HG03039 (cell line): ENCODE results near the gene NCCRP1.
"Not testable (repeated sequence)": the region's sequence is repeated elsewhere in the genome, so short reads cannot be mapped to it uniquely, and the experiment has no call there.

Experiments used
- ATAC-seq: cut with Tn5 transposase; IDR thresholded peaks from one replicate; pipeline ENCODE4 v1.9.1; 2021; ENCODE audit warnings: mild to moderate bottlenecking, moderate library complexity; ENCODE audit not compliant: unreplicated experiment

The NCCRP1 gene

DNA sequence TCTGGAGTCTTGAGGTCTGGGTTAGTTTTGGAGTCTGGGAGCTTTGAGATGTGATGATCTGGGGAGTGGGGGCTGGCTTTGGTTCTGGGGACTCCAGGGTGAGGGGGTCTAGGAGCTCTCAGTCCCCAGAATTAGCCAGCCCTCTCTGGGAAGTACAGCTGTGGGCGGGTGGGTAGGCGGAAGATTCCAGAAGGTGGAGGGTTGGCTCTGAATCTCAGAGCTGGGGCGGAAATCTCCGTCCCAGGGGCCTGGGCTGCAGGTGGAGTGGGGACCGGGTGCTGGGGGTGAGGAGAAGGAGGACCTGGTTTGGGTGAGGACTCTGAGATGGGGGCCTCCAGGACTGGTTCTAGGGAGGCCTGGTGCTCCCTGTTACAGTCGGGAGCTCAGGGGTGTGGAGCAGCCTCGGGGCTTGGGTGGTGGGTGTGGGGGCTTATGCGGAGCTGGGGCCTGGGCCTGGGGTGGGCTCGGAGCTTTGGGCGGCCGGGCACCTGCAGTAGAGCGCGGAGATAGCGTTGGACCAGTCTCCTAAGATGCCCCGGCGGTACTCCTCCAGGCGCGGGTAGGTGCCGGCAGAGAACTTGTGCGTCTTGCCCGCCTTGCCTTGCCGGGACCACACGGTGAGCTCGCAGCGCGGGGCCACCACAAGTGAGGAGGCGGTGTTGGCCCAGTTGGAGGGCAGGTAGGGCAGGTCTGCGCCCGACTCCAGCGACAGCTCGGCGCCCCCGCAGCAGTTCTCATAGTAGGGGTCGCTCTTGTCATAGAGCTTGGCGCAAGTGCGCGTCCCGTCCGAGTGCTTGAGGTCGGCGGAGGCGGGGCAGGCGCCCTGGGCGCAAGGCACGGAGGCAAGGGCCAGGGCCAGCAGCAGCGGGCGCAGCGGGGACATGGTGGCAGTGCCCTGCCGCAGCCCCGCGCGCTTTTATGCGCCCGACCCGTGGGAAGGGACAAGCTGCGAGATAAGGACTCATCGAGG, 6.9 kb downstream of the NCCRP1 start, which contains the start of gene SYCN:
SYCN (minus strand) TSS at position 892 of the 970 bp plus-strand sequence; CDS start at position 883, 9 bp downstream.
- ATAC-seq: no peak

DNA sequence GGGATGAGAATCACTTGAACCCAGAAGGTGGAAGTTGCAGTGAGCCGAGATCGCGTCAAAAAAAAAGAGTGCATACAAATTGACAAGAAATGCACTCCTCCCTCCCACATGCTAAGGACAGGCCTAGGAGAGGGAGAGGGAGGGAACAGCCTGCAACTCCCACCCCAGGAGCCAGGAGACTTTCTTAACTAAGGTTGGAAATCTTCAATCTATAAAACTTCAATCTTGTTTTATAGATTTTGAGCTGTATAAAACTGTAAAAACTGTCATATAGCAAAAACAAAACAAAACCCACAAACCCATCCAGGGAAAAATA, 8.6 kb downstream of the NCCRP1 start:
- no peak for ATAC-seq

DNA sequence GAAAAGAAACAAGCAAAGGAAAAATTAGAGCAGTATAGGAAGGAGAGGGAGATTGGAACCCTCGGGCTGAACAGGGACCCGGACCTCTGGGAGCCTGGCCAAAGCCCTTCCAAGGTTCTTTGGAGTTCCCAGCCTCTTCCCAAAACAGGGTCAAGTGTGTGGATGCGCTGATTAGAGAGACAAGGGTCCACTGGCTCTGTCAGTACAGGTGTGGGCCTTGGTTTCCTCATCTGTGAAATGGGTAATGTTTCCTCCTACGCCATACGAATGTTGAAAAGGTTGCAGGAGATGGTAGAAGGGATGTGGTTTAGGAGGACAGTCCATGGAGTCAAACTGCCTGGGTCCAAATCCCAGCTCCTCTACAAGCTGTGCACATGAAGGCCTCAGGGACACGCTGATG, 9.4 kb downstream of the NCCRP1 start:
- no peak for ATAC-seq

DNA sequence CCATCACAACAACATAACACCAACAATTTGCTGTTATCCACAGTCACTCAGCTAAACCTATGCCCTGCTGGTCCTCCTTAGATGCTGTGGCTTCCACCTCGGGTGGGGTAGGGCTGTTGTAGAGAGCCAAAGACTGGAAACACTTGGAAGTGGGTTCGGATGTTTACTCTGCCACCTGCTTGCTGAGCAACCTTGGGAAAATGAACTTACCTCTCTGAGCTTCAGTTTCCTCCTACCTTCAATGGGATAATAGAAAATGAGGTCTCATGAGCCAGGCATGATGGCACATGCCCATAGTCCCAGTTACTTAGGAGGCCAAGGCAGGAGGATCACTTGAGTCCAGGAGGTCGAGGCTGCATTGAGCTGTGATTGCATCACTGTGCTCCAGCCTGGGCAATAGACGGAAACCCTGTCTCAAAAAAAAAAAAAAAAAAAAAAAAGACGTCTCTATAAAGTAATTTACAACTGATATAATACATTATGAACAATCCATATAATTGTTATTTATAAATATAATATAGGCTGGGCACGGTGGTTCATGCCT, 10.6 kb downstream of the NCCRP1 start:
- no peak for ATAC-seq

DNA sequence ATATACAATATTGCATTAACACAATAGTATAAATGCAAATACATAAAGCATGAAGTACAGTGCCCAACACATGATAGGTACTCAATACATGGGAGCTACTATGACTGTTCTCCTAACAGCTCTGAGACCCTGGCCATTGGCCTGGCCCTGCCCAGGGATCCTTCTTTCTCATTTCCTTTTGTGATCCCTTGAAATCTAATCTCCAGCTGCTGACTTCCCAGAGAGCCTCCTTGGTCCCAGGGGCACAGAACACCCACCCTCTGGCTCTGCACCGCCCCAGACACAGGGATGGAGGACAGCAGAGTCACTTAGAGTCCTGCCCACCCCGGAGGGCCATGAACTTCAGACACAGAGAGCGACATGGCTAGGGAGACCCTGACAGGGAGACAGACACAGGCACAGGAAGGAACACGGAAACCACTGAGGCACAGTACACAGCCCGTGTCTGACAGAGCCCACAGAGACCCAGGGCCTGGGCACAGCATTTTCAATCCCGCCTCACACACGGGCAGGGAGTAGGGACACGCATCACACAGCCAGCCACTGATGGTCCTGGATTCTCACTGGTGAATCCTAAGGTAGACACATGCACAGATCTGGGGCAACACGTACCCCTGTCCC, 11.5 kb downstream of the NCCRP1 start:
- ATAC-seq: no peak

DNA sequence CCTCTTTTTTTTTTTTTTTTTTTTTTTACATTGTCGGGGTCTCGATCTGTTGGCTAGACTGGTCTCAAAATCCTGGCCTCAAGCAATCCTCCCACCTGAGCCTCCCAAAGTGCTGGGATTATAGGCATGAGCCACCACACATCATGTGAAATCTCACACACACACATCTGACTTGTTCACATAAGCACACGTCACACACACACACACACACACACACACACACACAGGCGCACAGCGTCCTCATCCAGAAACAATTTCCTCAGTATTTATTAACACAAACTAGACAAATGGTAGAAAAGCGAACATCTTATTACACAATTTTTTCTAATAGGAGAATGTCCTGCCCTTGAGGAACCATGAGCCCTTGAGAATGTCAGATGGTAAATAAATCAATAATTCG, 12.4 kb downstream of the NCCRP1 start:
- ATAC-seq: no peak

DNA sequence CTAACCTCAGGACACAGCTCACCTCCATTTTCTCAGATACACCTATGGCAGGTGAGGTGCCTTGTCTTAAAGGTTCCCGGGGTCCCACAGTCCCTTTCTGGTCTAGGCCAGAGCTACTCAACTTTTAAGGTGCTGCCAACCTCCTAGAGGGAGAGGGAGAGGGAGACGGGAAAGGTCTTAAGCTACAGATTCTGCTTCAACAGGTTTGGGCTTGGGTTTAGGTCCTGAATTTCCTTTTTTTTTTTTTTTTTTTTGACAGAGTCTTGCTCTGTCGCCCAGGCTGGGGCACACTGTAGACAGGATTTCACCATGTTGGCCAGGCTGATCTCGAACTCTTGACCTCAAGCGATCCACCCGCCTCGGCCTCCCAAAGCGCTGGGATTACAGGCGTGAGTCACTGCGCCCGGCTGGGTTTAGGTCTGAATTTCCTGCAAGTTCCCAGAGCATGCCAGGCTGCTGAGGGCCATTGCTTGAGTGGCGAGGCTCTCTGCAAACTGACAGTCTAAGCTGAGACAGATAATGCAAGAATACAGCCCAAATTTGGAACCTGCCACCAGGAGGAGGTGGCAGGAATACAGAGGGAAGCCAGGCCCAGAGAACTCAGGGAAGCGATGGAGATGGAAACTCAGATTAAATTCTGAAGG, 15.1 kb downstream of the NCCRP1 start:
- no peak for ATAC-seq

DNA sequence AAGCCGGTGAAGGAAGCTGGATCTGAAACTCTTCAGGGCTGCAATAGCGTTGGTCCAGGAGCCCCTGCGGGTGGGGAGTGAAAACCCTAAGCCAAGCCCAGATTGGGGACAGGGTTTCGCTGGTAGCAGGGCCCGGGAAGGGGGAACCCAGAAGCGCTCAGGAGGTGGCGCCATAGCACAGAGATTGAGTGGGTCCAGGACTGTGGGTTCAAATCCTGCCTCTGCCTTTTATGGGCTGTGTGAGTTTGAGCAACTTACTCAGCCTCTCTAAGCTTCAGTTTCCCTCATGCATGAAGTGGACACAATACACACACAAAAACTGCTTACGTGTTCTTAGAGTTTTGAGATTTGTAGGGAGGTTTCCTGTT, 15.6 kb downstream of the NCCRP1 start:
- ATAC-seq: no peak

DNA sequence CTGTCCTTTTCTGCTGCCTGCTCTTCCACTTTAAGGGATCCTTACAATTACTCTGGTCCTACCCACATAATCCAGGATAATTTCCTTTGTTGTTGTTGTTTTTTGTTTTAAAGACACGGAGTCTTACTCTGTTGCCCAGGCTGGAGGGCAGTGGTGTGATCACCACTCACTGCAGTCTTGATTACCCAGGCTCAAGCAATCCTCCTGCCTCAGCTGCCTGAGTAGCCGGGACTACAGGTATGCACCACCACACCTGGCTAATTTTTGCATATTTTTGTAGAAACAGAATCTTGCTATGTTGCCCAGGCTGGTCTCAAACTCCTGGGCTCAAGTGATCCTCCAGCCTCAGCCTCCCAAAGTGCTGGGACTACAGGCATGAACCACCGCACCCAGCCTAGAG, 18.6 kb downstream of the NCCRP1 start:
- not testable (repeated sequence) for ATAC-seq

DNA sequence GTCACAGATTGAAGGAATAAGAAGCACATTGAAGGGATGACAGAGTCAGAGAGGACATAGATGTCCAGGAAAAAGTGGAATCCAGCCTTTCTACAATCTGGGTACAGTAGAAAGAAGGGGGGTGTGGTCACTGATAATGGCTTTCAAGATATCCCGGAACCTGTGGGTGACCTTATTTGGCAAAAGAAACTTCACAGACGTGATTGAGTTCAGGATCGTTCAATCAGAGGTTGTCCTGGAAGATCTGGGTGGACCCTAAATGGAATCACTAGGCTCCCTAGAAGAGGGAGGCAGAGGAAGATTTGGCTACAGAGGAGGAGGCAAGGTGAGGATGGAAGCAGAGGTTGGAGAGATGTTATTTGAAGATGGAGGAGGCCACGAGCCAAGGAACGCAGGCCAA, 20.3 kb downstream of the NCCRP1 start:
- ATAC-seq: no peak

DNA sequence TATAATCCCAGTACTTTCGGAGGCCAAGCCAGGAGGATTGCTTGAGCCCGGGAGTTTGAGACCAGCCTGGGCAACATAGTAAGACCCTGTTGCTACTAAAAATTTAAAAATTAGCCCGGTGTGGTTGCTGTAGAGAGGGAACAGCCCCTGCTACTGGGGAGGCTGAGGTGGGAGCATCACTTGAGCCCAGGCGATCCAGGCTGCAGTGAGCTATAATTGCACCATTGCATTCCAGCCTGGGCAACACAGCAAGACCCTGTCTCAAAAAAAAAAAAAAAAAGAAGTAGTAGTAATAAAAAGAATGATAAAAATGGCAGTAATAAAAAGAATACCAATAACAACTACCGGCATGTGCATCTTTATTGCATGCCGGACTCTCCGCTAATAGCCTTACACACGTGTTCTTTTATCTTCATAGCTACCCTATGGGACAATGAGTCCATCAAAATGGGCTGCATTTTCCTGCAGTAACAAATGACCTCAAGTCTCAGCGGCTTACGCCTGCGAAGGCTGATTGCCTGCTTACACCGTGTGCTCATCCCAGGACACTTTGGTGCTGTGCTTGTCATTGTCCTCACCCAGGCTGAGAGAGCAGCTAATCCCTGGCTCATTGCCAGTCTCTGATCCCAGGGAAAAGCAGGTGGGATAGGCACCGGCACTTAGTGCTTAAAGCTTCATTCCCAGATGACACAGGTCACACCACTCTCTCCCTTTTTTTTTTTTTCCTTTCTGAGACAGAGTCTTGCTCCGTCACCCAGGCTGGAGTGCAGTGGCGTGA, 21.7 kb downstream of the NCCRP1 start:
- ATAC-seq: no peak

DNA sequence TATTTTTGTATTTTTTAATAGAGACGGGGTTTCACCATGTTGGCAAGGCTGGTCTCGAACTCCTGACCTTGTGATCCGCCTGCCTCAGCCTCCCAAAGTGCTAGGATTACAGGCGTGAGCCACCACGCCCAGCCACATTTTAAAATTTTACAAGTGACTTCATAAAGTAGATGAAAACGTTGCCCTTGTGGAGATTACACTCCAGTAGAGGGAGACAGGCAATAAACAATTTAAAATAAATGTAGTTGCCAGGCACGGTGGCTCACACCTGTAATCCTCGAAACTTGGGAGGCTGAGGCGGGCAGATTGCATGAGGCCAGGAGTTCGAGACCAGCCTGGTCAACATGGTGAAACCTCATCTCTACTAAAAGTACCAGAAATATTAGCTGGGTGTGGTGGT, 22.3 kb downstream of the NCCRP1 start:
- not testable (repeated sequence) for ATAC-seq

DNA sequence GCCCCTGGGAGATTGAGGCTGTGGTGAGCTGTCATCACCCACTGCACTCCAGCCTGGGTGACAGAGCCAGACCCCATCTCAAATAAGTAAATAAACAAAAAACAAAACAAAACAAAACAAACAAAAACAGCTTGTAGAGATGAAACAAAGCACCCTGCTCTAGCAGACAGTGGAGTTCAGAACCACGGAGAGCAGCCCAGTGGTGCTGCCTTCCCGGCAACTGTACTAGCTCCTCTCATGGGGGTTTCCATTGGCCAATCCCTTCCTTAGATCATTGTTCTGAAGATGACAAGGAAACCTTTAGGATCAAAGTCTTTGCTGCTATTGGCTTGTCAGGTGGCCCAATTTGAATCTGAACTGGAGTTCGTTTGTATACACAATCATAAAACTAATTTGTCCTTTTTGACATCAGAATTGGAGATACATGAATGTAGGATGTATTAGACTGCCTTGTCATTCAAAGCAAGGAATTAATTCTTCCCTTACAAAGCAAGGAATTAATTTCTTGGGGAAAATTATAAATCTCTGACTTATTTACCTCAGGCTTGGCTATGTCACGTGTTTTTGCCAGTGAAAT, 27.0 kb downstream of the NCCRP1 start:
- no peak for ATAC-seq

DNA sequence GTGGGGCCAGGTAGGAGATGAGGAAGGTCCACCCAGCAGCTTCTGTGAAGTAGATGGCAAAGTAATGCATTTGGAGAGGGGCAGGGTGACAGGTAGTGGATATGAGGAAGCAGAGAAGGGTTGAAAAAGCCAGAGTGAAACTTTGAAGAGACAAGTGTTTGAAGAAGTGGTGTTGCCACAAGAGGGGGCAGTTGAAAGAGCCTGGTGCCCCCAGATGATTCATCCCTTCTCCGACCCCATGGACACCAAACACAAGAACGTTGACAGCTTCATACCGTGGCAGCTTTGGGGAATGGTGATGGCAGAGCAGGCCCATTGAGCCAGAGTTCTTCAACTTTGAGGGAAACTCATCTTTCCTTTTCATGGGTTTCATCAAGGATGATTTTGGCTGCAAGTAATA, 28.1 kb downstream of the NCCRP1 start:
- no peak for ATAC-seq

DNA sequence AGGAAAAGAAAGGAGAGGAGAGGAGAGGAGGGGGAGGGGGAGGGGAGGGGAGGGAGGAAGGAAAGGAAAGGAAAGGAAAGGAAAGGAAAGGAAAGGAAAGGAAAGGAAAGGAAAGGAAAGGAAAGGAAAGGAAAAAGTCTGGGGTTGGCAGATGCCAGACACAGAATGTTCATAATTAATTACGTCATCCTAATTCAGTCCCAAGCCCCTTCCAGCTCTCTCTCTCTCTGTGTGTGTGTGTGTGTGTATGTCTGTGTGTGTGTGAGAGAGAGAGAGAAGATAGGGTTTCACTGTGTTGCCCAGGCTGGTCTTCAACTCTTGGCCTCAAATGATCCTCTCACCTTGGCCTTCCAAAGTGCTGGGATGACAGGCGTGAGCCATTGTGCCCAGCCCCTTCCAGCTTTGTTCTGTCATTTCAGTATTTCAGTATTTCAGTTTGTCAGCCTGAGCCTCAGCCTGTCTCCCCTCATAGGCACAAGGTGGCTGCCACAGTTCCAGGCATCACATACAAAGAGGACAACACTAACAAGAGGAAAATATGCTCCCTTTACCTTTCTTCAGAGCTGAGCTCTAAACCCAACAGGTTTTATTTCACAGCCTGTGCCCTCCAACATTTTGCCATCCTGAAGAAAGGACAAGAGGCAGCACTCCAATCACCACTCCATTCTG, 33.5 kb downstream of the NCCRP1 start:
- ATAC-seq: no peak

DNA sequence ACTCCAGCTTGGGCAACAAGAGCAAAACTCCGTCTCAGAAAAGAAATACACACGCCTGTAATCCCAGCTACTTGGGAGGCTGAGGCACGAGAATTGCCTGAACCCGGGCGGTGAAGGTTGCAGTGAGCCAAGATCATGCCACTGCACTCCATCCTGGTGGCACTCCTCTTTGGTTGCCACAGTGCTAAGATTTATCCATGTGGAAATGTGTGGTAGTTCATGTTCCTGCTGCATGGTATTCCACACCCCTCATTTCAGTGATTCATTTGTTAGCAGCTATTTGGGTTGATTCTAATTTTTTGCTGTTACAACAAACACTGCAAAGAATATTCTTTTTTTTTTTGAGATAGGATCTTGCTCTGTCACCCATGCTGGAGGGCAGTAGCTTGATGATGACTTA, 35.9 kb downstream of the NCCRP1 start:
- ATAC-seq: no peak

DNA sequence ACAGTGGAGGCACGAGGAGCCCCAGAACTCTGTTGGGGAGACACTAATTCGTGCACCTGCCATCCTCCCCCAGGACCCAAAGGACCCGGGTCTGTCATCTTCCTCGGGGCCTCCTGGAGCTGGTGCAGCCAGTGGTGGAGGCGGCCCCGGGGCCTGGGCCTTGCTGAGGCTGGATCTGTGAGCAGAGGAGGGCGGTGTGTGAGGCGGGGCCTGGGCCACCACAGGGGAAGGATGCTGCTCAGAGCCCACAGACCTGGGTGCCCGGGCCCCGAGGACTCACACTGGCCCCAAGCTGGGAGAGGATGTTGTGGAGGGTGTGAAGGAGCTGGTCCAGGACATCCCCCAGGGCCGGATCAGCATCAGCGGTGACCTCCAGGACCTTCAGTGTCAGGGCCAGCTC, 39.8 kb downstream of the NCCRP1 start:
- no peak for ATAC-seq

DNA sequence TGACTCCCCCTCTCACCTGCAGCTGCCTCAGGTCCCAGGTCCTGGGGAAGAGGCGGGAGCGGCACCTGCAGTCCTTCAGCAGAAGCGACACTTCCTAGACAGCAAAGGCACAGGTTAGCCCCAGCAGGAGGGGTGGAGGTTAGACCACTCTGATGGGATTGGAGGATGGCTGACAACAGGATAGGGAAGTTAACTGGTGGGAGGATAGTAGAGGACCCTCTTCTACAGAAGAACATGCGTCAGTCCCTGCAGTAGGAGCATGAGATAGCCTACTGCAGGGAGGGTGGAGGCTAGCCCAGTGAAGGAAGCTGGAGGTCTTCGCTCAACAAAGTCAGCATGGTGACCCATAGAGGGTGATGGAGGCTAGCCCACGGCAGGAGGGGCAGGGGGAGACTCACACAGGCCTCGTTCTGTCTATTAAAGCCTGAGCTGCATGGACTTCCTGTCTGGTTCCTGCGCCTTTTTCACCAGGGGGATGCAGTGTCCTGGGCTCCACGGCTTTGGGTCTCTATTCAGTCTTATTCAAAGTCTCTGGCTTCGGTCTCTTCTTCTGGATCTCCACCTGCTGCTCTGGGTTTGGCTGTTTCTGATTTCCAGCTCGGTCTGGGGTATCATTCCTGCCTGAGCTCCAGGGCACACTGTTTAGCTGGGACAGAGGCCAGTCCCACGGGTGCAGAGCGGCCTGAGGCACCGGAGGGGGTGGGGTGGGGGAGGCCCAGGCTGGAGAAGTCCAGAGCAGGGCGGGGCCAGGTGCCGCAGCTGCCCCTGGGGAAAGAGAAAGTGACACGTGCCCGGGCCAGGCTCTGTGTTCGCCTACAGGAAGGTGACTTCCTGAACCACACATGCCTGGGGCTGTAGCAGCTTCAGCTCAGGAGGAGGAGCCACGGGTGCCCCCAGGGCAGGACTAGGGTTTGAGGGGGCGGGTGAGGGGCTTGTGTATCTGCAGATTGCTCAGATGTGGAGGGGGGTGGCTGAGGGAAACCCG, 40.7 kb downstream of the NCCRP1 start:
- no peak for ATAC-seq

DNA sequence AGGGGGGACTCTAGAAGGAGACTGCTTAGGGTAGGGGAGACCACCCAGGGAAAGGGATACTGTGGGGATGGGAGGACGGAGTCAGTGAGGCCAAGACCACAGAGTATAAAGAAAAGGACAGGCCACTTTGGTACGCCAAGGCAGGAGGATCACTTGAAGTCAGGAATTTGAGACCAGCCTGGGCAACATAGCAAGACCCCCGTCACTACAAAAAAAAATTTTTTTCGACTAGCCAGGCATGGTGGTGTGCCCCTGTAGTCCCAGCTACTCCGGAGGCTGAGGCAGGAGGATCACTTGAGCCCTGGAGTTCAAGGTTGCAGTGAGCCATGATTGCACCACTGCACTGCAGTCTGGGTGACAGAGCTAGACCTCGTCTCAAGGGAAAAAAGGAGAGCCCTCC, 41.4 kb downstream of the NCCRP1 start:
- ATAC-seq: no peak
